ENCODE measurements around the gene CHORDC1. TPM values are rescaled to one million over a fixed set of nuclear protein-coding genes. Genes with fewer than 3 reads are reported as not detected.

The CHORDC1 gene
- total RNA-seq, 2 experiments from 2014 or later, result 62.0 to 86.2 TPM

DNA sequence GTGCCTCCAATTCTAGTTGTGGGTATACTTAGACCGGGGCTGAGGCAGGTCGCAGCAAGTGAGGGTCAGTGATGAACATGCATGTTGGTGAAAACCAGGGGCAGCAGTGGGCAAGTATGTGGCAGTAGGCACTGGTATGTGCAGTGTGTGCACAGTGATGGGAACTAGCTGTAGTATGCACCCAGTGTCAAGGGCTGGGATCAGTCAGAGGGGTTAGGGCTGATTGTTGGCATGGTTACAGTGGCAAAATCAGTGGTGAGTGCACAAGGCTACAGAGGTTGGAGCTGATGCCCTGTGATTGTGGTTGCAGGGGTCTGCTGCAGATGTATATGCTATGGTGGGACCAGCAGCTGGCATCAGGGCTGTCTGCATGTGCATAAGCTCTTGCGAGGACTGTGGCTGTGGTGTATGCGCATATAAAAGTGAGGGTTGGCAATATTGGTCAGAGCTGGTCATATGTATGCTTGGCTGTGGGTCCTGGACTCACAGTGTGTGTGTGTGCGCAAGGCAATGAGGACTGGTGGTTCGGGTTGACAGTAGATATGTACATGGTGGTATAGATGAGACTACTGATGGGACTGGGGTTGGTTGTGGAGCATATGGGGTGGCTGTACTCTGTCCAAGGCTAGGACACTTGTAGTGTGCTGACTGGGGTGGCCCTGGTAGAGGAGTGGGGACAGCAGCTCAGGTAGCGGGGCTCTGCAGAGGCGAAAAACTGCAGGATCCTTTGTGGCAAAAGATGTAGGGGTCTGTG is 33.7 kb upstream of the CHORDC1 start:
- no peaks in the 10 kb centered on the region for H3K9me3 ChIP-seq (ENCODE audit: low read length)
- POLR2A ChIA-PET, result no interaction called here
- BruUV-seq (replicated peaks), result no TSS peak

DNA sequence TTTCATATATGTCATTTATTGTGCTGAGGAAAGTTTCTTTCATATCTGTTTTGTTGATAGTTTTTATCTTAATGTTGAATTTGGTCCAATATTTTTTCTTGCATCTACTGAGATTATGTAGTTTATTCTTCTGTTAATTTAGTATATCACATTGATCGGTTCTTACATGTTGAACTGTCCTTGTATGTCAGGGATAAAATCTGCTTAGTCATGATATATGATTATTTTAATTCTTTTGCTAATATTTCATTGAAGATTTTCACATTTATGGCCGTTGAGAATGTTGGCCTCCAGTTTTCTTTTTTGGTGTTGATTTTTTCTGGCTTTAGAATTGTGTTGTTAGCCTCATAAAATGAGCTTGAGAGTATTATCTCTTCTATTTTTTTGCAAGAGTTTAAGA is 31.2 kb upstream of the CHORDC1 start:
- intact Hi-C loops (cut with micrococcal nuclease; ENCODE audit: unreplicated experiment), result no loop called here

More for the DNA sequence above, 33.7 kb upstream of the CHORDC1 start:
- H3K36me3 ChIP-seq (ENCODE audit: insufficient read depth, low read length), result no peaks in the 10 kb centered on the region
- H3K4me1 ChIP-seq (ENCODE audit: insufficient read depth, low read length, poor library complexity, severe bottlenecking), result no peaks in the 10 kb centered on the region
- no peak overlapping the region for H3K4me3 ChIP-seq (ENCODE audit: low read depth, low read length, poor library complexity, severe bottlenecking)
- no peak overlapping the region for H2AFZ ChIP-seq (ENCODE audit: low read length)
- TF ChIP-seq CTCF (conservative IDR thresholded peaks at IDR 0.05; ENCODE audit: low read length) (no peak), EZH2phosphoT487 (IDR thresholded peaks at IDR 0.05; ENCODE audit: borderline replicate concordance, low read depth, low read length) (no peak)
- H3K27ac ChIP-seq (ENCODE audit: low read depth, low read length, poor library complexity, severe bottlenecking), result no peak overlapping the region
- H3K4me2 ChIP-seq (ENCODE audit: low read length), result no peak overlapping the region
- CTCF ChIA-PET (ENCODE audit: unreplicated experiment), result no interaction called here
- H4K20me1 ChIP-seq (ENCODE audit: insufficient read depth, low read length), result no peaks in the 10 kb centered on the region
- H3K9me2 ChIP-seq (ENCODE audit: insufficient read depth, low read length), result no peaks in the 10 kb centered on the region
- intact Hi-C loops (cut with micrococcal nuclease; ENCODE audit: unreplicated experiment), result no loop called here
- no peaks in the 10 kb centered on the region for H3K79me2 ChIP-seq (ENCODE audit: insufficient read depth, low read depth, low read length)
- DNase-seq (ENCODE audit: low spot score), result no peak

More for the DNA sequence above, 31.2 kb upstream of the CHORDC1 start:
- Histone ChIP-seq H3K9me2 (ENCODE audit: insufficient read depth, low read length) (no peaks in the 10 kb centered on the region), H3K4me1 (ENCODE audit: insufficient read depth, low read length, poor library complexity, severe bottlenecking) (no peaks in the 10 kb centered on the region), H4K20me1 (ENCODE audit: insufficient read depth, low read length) (no peaks in the 10 kb centered on the region), H3K4me2 (ENCODE audit: low read length) (no peak overlapping the region), H3K27ac (ENCODE audit: low read depth, low read length, poor library complexity, severe bottlenecking) (no peak overlapping the region), H3K9me3 (ENCODE audit: low read length) (no peaks in the 10 kb centered on the region), H2AFZ (ENCODE audit: low read length) (no peak overlapping the region), H3K4me3 (ENCODE audit: low read depth, low read length, poor library complexity, severe bottlenecking) (no peak overlapping the region), H3K36me3 (ENCODE audit: insufficient read depth, low read length) (no peaks in the 10 kb centered on the region), H3K79me2 (ENCODE audit: insufficient read depth, low read depth, low read length) (no peaks in the 10 kb centered on the region)
- ChIA-PET POLR2A (interaction anchor here (0.6 kb wide), 1 partner anchor 1024 kb away, joined by 3 read pairs; no protein-coding TSS in a partner anchor), CTCF (ENCODE audit: unreplicated experiment) (no interaction called here)
- TF ChIP-seq CTCF (conservative IDR thresholded peaks at IDR 0.05; ENCODE audit: low read length) (no peak), EZH2phosphoT487 (IDR thresholded peaks at IDR 0.05; ENCODE audit: borderline replicate concordance, low read depth, low read length) (no peak)
- no peak for DNase-seq (ENCODE audit: low spot score)
- no TSS peak for BruUV-seq (replicated peaks)

All from OCI-LY7 (cell line).